C1 segment of cervical spinal cord (tissue), 14 donors: ENCODE measurements around the gene MNAT1.
A peak's percentile ranks its signal among the peaks of the same experiment; 100 is the strongest.
"Not testable (repeated sequence)": the region's sequence is repeated elsewhere in the genome, so short reads cannot be mapped to it uniquely, and the experiment has no call there.

Source experiments
- DNase-seq, 14 donors: peaks; one replicate each; lab custom pipeline; 2025; lab: John Stamatoyannopoulos, UW

Gene MNAT1

GRCh38 chr14:60734465-60735242 is at the start of gene MNAT1:
Gene MNAT1 (plus strand): TSS chr14:60734761. CDS start chr14:60734863, 102 bp downstream.
- DNase-seq, result peak; percentile 16 to 86 (median 72)

- no peak for DNase-seq
Measured at GRCh38 chr14:60686865-60687264, 47.7 kb upstream of the MNAT1 start.

- no peak for DNase-seq
Measured at GRCh38 chr14:60691383-60692113, 43.0 kb upstream of the MNAT1 start.

GRCh38 chr14:60695327-60695726 is 39.2 kb upstream of the MNAT1 start:
- DNase-seq, result no peak

GRCh38 chr14:60700598-60700997 is 34.0 kb upstream of the MNAT1 start:
- DNase-seq, result no peak

- DNase-seq, result no peak
Measured at GRCh38 chr14:60705100-60705499, 29.5 kb upstream of the MNAT1 start.

GRCh38 chr14:60707858-60708257 is 26.7 kb upstream of the MNAT1 start:
- DNase-seq, result no peak

GRCh38 chr14:60710494-60710893 is 24.1 kb upstream of the MNAT1 start:
- DNase-seq, result no peak

- no peak for DNase-seq
Measured at GRCh38 chr14:60713513-60713912, 21.0 kb upstream of the MNAT1 start.

- no peak for DNase-seq
Measured at GRCh38 chr14:60720391-60720790, 14.2 kb upstream of the MNAT1 start.

- no peak for DNase-seq
Measured at GRCh38 chr14:60720962-60721325, 13.6 kb upstream of the MNAT1 start.

- DNase-seq, result peak in 5 of 14 donors; percentile 6 to 26 (median 8)
Measured at GRCh38 chr14:60721326-60722106, 13.0 kb upstream of the MNAT1 start.

- peak in 1 of 14 donors; percentile 26 for DNase-seq
Measured at GRCh38 chr14:60722107-60722356, 12.5 kb upstream of the MNAT1 start.

- peak in 2 of 14 donors; percentile 11 to 25 for DNase-seq
Measured at GRCh38 chr14:60722357-60723115, 12.0 kb upstream of the MNAT1 start.

GRCh38 chr14:60723116-60723906 is 11.2 kb upstream of the MNAT1 start:
- DNase-seq, result peak in 5 of 14 donors; percentile 10 to 54 (median 23)

GRCh38 chr14:60723907-60724618 is 10.5 kb upstream of the MNAT1 start, which contains the start of gene SIX4:
Gene SIX4 (minus strand): TSS chr14:60724351. CDS start chr14:60724074, 277 bp downstream.
- DNase-seq, result peak in 8 of 14 donors; percentile 7 to 89 (median 18)

GRCh38 chr14:60731291-60731690 is 3.3 kb upstream of the MNAT1 start:
- DNase-seq, result not testable (repeated sequence)

- no peak for DNase-seq
Measured at GRCh38 chr14:60732840-60733483, 1.6 kb upstream of the MNAT1 start.

- DNase-seq, result no peak
Measured at GRCh38 chr14:60735416-60735815, 855 bp downstream of the MNAT1 start.
